ENCODE results near the gene WSCD1.

The WSCD1 gene

GRCh38 chr17:6160232-6160555 lies 90.0 kb downstream of the WSCD1 start:
- DNase-seq (ENCODE audit: low spot score) = no peak

- DNase-seq (ENCODE audit: low spot score) = no peak
Observed at GRCh38 chr17:6160911-6161855, 91.0 kb downstream of the WSCD1 start.

- DNase-seq (ENCODE audit: low spot score) = peak; percentile 70
Observed at GRCh38 chr17:6162216-6162615, 92.0 kb downstream of the WSCD1 start.

- DNase-seq (ENCODE audit: low spot score) = no peak
Observed at GRCh38 chr17:6162892-6163291, 92.7 kb downstream of the WSCD1 start.

GRCh38 chr17:6163612-6164333 lies 93.6 kb downstream of the WSCD1 start:
- no peak for DNase-seq (ENCODE audit: low spot score)

GRCh38 chr17:6164996-6165395 lies 94.8 kb downstream of the WSCD1 start:
- DNase-seq (ENCODE audit: low spot score) = no peak

- DNase-seq (ENCODE audit: low spot score) = no peak
Observed at GRCh38 chr17:6165806-6166205, 95.6 kb downstream of the WSCD1 start.

- no peak for DNase-seq (ENCODE audit: low spot score)
Observed at GRCh38 chr17:6166492-6167179, 96.5 kb downstream of the WSCD1 start.

- DNase-seq (ENCODE audit: low spot score) = no peak
Observed at GRCh38 chr17:6168296-6168695, 98.1 kb downstream of the WSCD1 start.

GRCh38 chr17:6170349-6170748 lies 100.2 kb downstream of the WSCD1 start:
- no peak for DNase-seq (ENCODE audit: low spot score)

- no peak for DNase-seq (ENCODE audit: low spot score)
Observed at GRCh38 chr17:6172642-6173330, 102.6 kb downstream of the WSCD1 start.

GRCh38 chr17:6173653-6174052 lies 103.5 kb downstream of the WSCD1 start:
- DNase-seq (ENCODE audit: low spot score) = no peak
